Measurements from ENCODE around the gene AQP9.

Gene AQP9

DNA sequence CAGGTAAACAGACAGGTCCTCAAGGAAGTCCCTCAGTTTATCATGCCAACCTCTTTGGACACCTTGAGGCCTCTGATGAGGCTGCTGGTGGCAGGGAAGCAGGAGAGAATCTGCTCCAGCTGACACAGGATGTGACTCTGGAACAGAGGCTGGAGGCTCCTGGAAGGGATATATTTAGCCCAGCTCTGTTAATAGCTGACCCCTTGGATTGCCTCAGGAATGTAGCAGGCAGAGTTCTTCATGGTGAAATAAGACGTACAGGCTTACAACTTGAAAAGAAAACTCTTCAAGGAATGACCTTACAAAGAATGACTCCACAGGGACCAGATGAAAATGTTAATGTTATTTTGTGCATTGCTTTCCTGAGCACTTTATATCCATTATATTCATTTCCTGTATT lies 90.5 kb downstream of the AQP9 start:
- no peak for DNase-seq

DNA sequence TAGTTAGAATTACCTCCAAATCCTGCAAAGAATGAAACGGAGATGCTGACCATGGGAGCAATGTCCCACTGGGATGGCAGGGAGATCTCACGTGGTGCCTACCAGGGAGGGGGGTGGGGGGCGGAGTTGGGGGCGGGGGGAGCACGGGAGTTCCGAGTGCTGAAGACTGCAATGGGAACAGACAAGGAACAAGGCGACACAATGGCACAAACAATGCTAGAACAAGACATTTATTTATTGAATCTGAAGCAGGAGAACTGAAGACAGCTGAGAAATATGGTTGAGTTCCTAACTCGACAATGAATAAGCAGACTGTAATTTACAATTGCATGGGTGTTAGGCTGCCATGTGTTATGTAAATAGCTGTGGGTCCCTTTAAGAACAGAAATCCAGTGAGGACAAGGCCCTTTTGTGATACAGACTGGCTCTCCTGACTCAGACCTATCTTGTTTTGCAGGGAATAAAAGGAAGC lies 91.2 kb downstream of the AQP9 start:
- DNase-seq, result no peak

- DNase-seq, result no peak
Observed at GRCh38 chr15:58232281-58233065, 94.3 kb downstream of the AQP9 start.

GRCh38 chr15:58233341-58233740 lies 95.2 kb downstream of the AQP9 start:
- no peak for DNase-seq

Measured in T1000 (cell line).